GM12878 (cell line): Measurements from ENCODE around the gene WDR72.

Source experiments
- CEBPZ ChIP-seq: fragments of 150-350 bp; IDR thresholded peaks from 2 replicates; pipeline ENCODE4 v1.6.1; 2016; ENCODE audit warnings: low read depth, low read length
- CHD4 ChIP-seq: fragments of 200-600 bp; sonication (generic); IDR thresholded peaks from 2 replicates; pipeline ENCODE4 v1.6.1; 2016; ENCODE audit warnings: mild to moderate bottlenecking
- CTCF ChIP-seq, 3 experiments: IDR thresholded peaks in 2 of 3; conservative IDR thresholded peaks in 1 of 3; 2 replicates each; pipeline ENCODE4 v1.5.1; 2011; ENCODE audit warnings: low read depth in 3 of 3, low read length in 3 of 3, mild to moderate bottlenecking in 3 of 3, control low read depth in 2 of 3, moderate library complexity in 2 of 3, inconsistent platforms in 1 of 3, mixed read lengths in 1 of 3; ENCODE audit not compliant: control insufficient read depth in 2 of 3, insufficient read depth in 1 of 3; ENCODE audit errors: extremely low read depth in 1 of 3
- EED ChIP-seq: sonication (generic); IDR thresholded peaks from 2 replicates; pipeline ENCODE4 v1.6.1; 2016; ENCODE audit warnings: antibody characterized with exemption, low read depth
- NFYA ChIP-seq: IDR thresholded peaks from 2 replicates; pipeline ENCODE4 v1.6.1; 2011; ENCODE audit warnings: low read depth, mild to moderate bottlenecking, low read length, improper control_type of control experiment, borderline replicate concordance
- REST ChIP-seq: IDR thresholded peaks from 2 replicates; pipeline ENCODE4 v1.6.1; 2012; ENCODE audit warnings: mild to moderate bottlenecking, low read depth, low read length
- SPI1 ChIP-seq: IDR thresholded peaks from 2 replicates; pipeline ENCODE4 v1.6.1; 2011; ENCODE audit warnings: low read depth, mild to moderate bottlenecking, low read length, moderate library complexity, borderline replicate concordance; ENCODE audit not compliant: insufficient read depth

- TF ChIP-seq CHD4, result no peak
- no peak for TF ChIP-seq EED
- TF ChIP-seq CEBPZ, result no peak
- no peak for TF ChIP-seq CTCF (IDR thresholded peaks at IDR 0.05 in 2 of 3, conservative IDR thresholded peaks at IDR 0.05 in 1 of 3; ENCODE audit: control insufficient read depth in 2 of 3, extremely low read depth in 1 of 3, insufficient read depth in 1 of 3, low read depth in 3 of 3, low read length in 3 of 3)
- no peak for TF ChIP-seq SPI1
- no peak for TF ChIP-seq NFYA
- no peak for TF ChIP-seq REST
Measured at GRCh38 chr15:53752406-53752805, 7.1 kb downstream of the WDR72 start.
